ENCODE results near the gene MAPKAP1. TPM values are rescaled to one million over a fixed set of nuclear protein-coding genes. Genes with fewer than 3 reads are reported as not detected.

MAPKAP1 gene
- polyA plus RNA-seq, 1 donor (not counting 4 experiments of a cell fraction or from before 2014, with no cell fraction given): 129 TPM

DNA sequence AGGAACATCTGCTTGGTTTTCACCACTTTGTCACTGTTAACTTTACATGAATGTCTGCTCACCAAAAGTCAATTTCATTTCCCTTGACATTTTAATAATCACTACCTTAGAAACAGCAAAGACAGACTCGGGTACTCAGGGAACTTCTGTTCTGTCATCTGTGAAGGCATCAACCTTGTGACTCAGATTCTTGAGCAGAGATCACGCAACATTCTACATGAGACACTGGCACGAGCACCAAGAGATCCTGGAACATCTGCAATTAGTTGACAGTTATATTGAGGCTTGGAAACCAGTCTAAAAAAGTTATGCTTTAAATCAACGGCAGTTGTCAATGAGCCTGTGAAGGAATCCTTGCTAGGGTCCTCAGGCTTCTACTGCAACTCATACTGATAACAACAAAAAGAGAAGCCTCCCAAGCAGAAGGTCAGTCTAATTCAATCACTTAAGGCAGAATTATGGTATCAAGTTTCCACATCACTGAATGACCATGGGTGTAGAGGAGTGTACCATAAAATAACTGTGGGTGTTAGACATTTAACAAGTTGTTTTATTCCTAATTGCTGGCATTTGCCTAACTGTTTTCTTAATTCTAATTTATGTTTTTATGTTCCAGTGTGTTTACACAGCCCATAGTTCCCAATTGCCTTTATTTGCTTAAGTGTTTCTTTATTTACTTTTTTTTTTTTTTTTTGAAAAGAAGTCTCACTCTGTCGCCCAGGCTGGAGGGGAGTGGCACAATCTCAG lies 36.8 kb upstream of the MAPKAP1 start:
- DNase-seq (ENCODE audit: low read depth, low spot score) (no peak), FAIRE-seq (no peak)
- Histone ChIP-seq H3K79me2 (ENCODE audit: control insufficient read depth, insufficient read depth, low read length) (peaks cover 12% of the 10 kb centered on the region), H3K9ac (ENCODE audit: control insufficient read depth, extremely low read depth, insufficient read depth, low read length) (no peak overlapping the region), H2AFZ (ENCODE audit: control insufficient read depth, low read length) (no peak overlapping the region), H3K27me3 (ENCODE audit: control insufficient read depth, extremely low read depth, insufficient read depth, low read length) (no peaks in the 10 kb centered on the region), H3K9me3 (ENCODE audit: control insufficient read depth, low read depth, low read length) (no peaks in the 10 kb centered on the region), H3K27ac (ENCODE audit: control insufficient read depth, insufficient read depth, low read length) (no peak overlapping the region), H3K4me3 (ENCODE audit: control insufficient read depth in 2 of 3, extremely low read depth in 1 of 3, insufficient read depth in 2 of 3, low read depth in 1 of 3, low read length in 3 of 3) (no peak overlapping the region), H3K36me3 (ENCODE audit: control insufficient read depth in 2 of 2, extremely low read depth in 1 of 2, insufficient read depth in 2 of 2, low read length in 2 of 2) (peaks cover 0 to under 1% of the 10 kb centered on the region in 2 experiments), H3K9me1 (ENCODE audit: control insufficient read depth, extremely low read depth, insufficient read depth, low read length) (no peaks in the 10 kb centered on the region), H4K20me1 (ENCODE audit: control insufficient read depth, extremely low read depth, insufficient read depth, low read length) (no peaks in the 10 kb centered on the region), H3K4me2 (ENCODE audit: control insufficient read depth, extremely low read depth, insufficient read depth, low read depth, low read length) (no peak overlapping the region), H3K4me1 (ENCODE audit: control insufficient read depth, extremely low read depth, insufficient read depth, low read length) (peaks cover 9% of the 10 kb centered on the region)
- dilution Hi-C loops (cut with MboI; ENCODE audit: extremely low pct_ligation_motif_present, low sequenced_read_pairs): no loop called here
- TF ChIP-seq, protein P1, sequence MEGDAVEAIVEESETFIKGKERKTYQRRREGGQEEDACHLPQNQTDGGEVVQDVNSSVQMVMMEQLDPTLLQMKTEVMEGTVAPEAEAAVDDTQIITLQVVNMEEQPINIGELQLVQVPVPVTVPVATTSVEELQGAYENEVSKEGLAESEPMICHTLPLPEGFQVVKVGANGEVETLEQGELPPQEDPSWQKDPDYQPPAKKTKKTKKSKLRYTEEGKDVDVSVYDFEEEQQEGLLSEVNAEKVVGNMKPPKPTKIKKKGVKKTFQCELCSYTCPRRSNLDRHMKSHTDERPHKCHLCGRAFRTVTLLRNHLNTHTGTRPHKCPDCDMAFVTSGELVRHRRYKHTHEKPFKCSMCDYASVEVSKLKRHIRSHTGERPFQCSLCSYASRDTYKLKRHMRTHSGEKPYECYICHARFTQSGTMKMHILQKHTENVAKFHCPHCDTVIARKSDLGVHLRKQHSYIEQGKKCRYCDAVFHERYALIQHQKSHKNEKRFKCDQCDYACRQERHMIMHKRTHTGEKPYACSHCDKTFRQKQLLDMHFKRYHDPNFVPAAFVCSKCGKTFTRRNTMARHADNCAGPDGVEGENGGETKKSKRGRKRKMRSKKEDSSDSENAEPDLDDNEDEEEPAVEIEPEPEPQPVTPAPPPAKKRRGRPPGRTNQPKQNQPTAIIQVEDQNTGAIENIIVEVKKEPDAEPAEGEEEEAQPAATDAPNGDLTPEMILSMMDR (optimal IDR thresholded peaks at IDR 0.05 in 1 of 3, IDR thresholded peaks at IDR 0.05 in 1 of 3, conservative IDR thresholded peaks at IDR 0.05 in 1 of 3; ENCODE audit: extremely low read depth in 1 of 3, insufficient read depth in 2 of 3, low read length in 3 of 3): no peak
- TF ChIP-seq EZH2 (IDR thresholded peaks at IDR 0.05; ENCODE audit: low read length): no peak

DNA sequence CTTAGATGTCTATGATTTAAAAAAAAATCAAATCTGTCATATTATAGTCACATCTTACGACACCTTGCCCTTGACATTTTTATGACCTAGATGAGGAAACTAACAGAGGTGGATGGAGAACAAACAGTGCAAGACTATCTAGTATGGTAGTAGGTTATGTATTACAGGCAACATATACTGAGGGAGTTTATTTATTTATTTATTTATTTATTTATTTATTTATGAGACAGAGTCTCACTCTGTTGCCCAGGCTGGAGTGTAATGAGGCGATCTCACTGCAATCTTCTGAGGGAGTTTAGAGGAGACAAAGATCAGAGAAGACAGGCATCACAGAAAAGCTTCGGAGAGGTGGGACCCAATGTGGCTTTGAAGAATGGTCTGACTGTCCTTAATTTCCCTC lies 35.6 kb upstream of the MAPKAP1 start:
- DNase-seq (ENCODE audit: low read depth, low spot score) (no peak), FAIRE-seq (no peak)
- peaks cover 9% of the 10 kb centered on the region for H3K4me1 ChIP-seq (ENCODE audit: control insufficient read depth, extremely low read depth, insufficient read depth, low read length)
- no peaks in the 10 kb centered on the region for H3K9me1 ChIP-seq (ENCODE audit: control insufficient read depth, extremely low read depth, insufficient read depth, low read length)
- no peaks in the 10 kb centered on the region for H3K36me3 ChIP-seq (ENCODE audit: control insufficient read depth in 2 of 2, extremely low read depth in 1 of 2, insufficient read depth in 2 of 2, low read length in 2 of 2)
- H3K4me2 ChIP-seq (ENCODE audit: control insufficient read depth, extremely low read depth, insufficient read depth, low read depth, low read length): no peak overlapping the region
- no peak overlapping the region for H3K27ac ChIP-seq (ENCODE audit: control insufficient read depth, insufficient read depth, low read length)
- H3K9ac ChIP-seq (ENCODE audit: control insufficient read depth, extremely low read depth, insufficient read depth, low read length): no peak overlapping the region
- no peak overlapping the region for H3K4me3 ChIP-seq (ENCODE audit: control insufficient read depth in 2 of 3, extremely low read depth in 1 of 3, insufficient read depth in 2 of 3, low read depth in 1 of 3, low read length in 3 of 3)
- TF ChIP-seq EZH2 (IDR thresholded peaks at IDR 0.05; ENCODE audit: low read length): no peak
- TF ChIP-seq, protein P1 (optimal IDR thresholded peaks at IDR 0.05 in 1 of 3, IDR thresholded peaks at IDR 0.05 in 1 of 3, conservative IDR thresholded peaks at IDR 0.05 in 1 of 3; ENCODE audit: extremely low read depth in 1 of 3, insufficient read depth in 2 of 3, low read length in 3 of 3): no peak
- H3K9me3 ChIP-seq (ENCODE audit: control insufficient read depth, low read depth, low read length): no peaks in the 10 kb centered on the region
- no peaks in the 10 kb centered on the region for H4K20me1 ChIP-seq (ENCODE audit: control insufficient read depth, extremely low read depth, insufficient read depth, low read length)
- H2AFZ ChIP-seq (ENCODE audit: control insufficient read depth, low read length): no peak overlapping the region
- H3K79me2 ChIP-seq (ENCODE audit: control insufficient read depth, insufficient read depth, low read length): peaks cover 2% of the 10 kb centered on the region
- no peaks in the 10 kb centered on the region for H3K27me3 ChIP-seq (ENCODE audit: control insufficient read depth, extremely low read depth, insufficient read depth, low read length)
- dilution Hi-C loops (cut with MboI; ENCODE audit: extremely low pct_ligation_motif_present, low sequenced_read_pairs): no loop called here

All from keratinocyte (primary cell).